GM10847 (cell line): ENCODE results near the gene NGB.

Source experiments
- POLR2A ChIP-seq: IDR thresholded peaks from 2 replicates; pipeline ENCODE4 v1.6.1; 2011; ENCODE audit not compliant: insufficient read length; ENCODE audit errors: extremely low read depth

The NGB gene

GRCh38 chr14:77303417-77304156 lies 32.6 kb upstream of the NGB start:
- TF ChIP-seq POLR2A: no peak

- TF ChIP-seq POLR2A: no peak
Observed at GRCh38 chr14:77302926-77303325, 31.9 kb upstream of the NGB start.

- no peak for TF ChIP-seq POLR2A
Observed at GRCh38 chr14:77301103-77301502, 30.1 kb upstream of the NGB start.

- no peak for TF ChIP-seq POLR2A
Observed at GRCh38 chr14:77299771-77300170, 28.8 kb upstream of the NGB start.

- no peak for TF ChIP-seq POLR2A
Observed at GRCh38 chr14:77296906-77297305, 25.9 kb upstream of the NGB start.

- no peak for TF ChIP-seq POLR2A
Observed at GRCh38 chr14:77296155-77296554, 25.1 kb upstream of the NGB start.

- no peak for TF ChIP-seq POLR2A
Observed at GRCh38 chr14:77290705-77291104, 19.7 kb upstream of the NGB start.

- no peak for TF ChIP-seq POLR2A
Observed at GRCh38 chr14:77286576-77286975, 15.6 kb upstream of the NGB start.

GRCh38 chr14:77284466-77284865 lies 13.5 kb upstream of the NGB start:
- no peak for TF ChIP-seq POLR2A

GRCh38 chr14:77284066-77284465 lies 13.1 kb upstream of the NGB start:
- TF ChIP-seq POLR2A: no peak

GRCh38 chr14:77281852-77282410 lies 10.9 kb upstream of the NGB start:
- no peak for TF ChIP-seq POLR2A

- TF ChIP-seq POLR2A: no peak
Observed at GRCh38 chr14:77279719-77280118, 8.7 kb upstream of the NGB start.

- TF ChIP-seq POLR2A: no peak
Observed at GRCh38 chr14:77278461-77279230, 7.6 kb upstream of the NGB start.

GRCh38 chr14:77276959-77277358 lies 6.0 kb upstream of the NGB start:
- TF ChIP-seq POLR2A: no peak

GRCh38 chr14:77276295-77276935 lies 5.4 kb upstream of the NGB start:
- TF ChIP-seq POLR2A: no peak

GRCh38 chr14:77275601-77276017 lies 4.6 kb upstream of the NGB start:
- no peak for TF ChIP-seq POLR2A

GRCh38 chr14:77275041-77275580 lies 4.1 kb upstream of the NGB start:
- TF ChIP-seq POLR2A: no peak
